Measurements from ENCODE around the gene RAC2. TPM values are rescaled to one million over a fixed set of nuclear protein-coding genes. Genes with fewer than 3 reads are reported as not detected.
"Not testable (repeated sequence)": the region's sequence is repeated elsewhere in the genome, so short reads cannot be mapped to it uniquely, and the experiment has no call there.

RAC2 gene
- total RNA-seq, 1 experiment from 2014 or later: 50.5 TPM

DNA sequence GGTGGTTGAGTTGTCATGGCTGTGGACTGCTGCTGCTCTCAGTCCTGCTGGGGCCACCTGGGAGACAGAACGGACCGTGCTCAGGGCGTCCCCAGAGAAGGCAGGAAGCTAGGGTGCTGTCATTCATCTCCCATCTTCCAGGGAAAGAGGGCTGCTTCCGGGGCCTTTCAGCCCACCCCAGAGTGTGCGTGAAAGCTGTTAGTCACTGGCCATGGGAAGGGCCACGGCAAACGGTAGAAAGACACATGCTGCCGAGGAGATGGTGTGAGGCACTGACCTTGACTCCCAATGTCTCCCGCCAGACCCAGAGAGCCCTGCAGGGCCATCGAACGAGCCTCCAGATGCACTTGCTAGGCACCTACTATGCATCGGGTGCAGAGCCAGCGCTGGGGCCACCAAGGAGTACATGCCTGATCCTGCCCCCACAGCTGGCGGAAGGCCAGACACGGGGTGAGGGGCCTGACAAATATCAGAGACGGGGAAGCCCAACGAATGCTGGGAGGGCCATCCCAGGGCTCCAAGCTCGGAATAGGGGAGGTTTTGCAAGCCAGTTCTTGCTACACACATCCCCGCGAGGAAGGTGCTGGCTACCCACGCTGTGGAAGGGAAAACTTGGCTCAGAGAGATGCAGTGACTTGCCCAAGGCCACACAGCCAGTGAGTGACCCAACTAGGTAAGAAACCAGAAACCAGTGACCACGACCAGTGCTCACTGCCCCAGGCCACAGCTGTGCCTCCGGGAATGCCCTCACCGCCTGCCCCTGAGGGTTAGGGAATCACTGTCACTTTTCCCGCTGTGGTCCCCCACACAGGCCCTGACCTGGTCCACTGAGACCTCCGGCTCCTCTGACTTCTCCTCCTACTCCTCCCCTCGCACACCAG, 10.1 kb downstream of the RAC2 start:
- Histone ChIP-seq H3K36me3 (ENCODE audit: low read depth, low read length) (peaks cover 5% of the 10 kb centered on the region; the same call in 1 of the 2 replicates), H3K27me3 (ENCODE audit: low read length) (no peaks in the 10 kb centered on the region), H4K20me1 (ENCODE audit: low read length) (no peaks in the 10 kb centered on the region), H3K4me2 (ENCODE audit: low read length) (no peak overlapping the region), H3F3A (ENCODE audit: low read length, unreplicated experiment) (no peaks in the 10 kb centered on the region), H3K4me3 (ENCODE audit: low read length) (no peak overlapping the region), H3K9ac (ENCODE audit: low read length) (no peak overlapping the region), H3K27ac (ENCODE audit: low read length) (no peak overlapping the region), H3K79me2 (ENCODE audit: low read length) (no peaks in the 10 kb centered on the region), H3K9me2 (replicated peaks; ENCODE audit: low read length) (no peaks in the 10 kb centered on the region), H3K4me1 (ENCODE audit: insufficient read depth, low read length) (peaks cover 22% of the 10 kb centered on the region), H3K9me3 (ENCODE audit: low read length) (no peaks in the 10 kb centered on the region), H2AFZ (ENCODE audit: low read length) (no peak overlapping the region)
- TF ChIP-seq, protein P1, sequence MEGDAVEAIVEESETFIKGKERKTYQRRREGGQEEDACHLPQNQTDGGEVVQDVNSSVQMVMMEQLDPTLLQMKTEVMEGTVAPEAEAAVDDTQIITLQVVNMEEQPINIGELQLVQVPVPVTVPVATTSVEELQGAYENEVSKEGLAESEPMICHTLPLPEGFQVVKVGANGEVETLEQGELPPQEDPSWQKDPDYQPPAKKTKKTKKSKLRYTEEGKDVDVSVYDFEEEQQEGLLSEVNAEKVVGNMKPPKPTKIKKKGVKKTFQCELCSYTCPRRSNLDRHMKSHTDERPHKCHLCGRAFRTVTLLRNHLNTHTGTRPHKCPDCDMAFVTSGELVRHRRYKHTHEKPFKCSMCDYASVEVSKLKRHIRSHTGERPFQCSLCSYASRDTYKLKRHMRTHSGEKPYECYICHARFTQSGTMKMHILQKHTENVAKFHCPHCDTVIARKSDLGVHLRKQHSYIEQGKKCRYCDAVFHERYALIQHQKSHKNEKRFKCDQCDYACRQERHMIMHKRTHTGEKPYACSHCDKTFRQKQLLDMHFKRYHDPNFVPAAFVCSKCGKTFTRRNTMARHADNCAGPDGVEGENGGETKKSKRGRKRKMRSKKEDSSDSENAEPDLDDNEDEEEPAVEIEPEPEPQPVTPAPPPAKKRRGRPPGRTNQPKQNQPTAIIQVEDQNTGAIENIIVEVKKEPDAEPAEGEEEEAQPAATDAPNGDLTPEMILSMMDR (conservative IDR thresholded peaks at IDR 0.05; ENCODE audit: low read depth, low read length): no peak
- TF ChIP-seq EZH2 (IDR thresholded peaks at IDR 0.05; ENCODE audit: low read length, unreplicated experiment) (no peak), EZH2phosphoT487 (IDR thresholded peaks at IDR 0.05; ENCODE audit: borderline replicate concordance, low read length) (no peak)
- intact Hi-C loops (cut with micrococcal nuclease): no loop called here
- ChIA-PET POLR2A (ENCODE audit: unreplicated experiment) (no interaction called here), CTCF (no interaction called here)
- ATAC-seq (no peak), DNase-seq (no peak)
- no TSS peak for BruUV-seq (replicated peaks)

DNA sequence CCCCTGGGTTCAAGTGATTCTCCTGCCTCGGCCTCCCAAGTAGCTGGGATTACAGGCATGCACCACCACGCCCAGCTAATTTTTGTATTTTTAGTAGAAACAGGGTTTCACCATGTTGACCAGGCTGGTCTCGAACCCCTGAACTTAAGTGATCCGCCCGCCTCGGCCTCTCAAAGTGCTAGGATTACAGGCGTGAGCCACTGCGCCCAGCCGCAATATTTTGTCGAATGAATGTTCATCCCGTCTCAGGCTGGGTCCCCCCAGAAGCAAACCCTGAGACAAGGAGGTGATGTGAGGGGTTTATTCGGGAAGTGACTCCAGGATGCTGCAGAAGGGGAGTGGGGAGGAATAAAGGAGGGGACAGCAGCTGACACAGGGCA, 10.7 kb downstream of the RAC2 start:
- H3K4me2 ChIP-seq (ENCODE audit: low read length); H3K36me3 ChIP-seq (ENCODE audit: low read depth, low read length); DNase-seq; H3K9me2 ChIP-seq (replicated peaks; ENCODE audit: low read length); H4K20me1 ChIP-seq (ENCODE audit: low read length); POLR2A ChIA-PET (ENCODE audit: unreplicated experiment); H3K27ac ChIP-seq (ENCODE audit: low read length); H3K9ac ChIP-seq (ENCODE audit: low read length); H3K4me3 ChIP-seq (ENCODE audit: low read length); H3F3A ChIP-seq (ENCODE audit: low read length, unreplicated experiment); H3K79me2 ChIP-seq (ENCODE audit: low read length); CTCF ChIA-PET; BruUV-seq (replicated peaks); H3K27me3 ChIP-seq (ENCODE audit: low read length); ATAC-seq; intact Hi-C loops (cut with micrococcal nuclease); H2AFZ ChIP-seq (ENCODE audit: low read length); H3K9me3 ChIP-seq (ENCODE audit: low read length): not testable (repeated sequence)
- H3K4me1 ChIP-seq (ENCODE audit: insufficient read depth, low read length): peaks cover 28% of the 10 kb centered on the region

DNA sequence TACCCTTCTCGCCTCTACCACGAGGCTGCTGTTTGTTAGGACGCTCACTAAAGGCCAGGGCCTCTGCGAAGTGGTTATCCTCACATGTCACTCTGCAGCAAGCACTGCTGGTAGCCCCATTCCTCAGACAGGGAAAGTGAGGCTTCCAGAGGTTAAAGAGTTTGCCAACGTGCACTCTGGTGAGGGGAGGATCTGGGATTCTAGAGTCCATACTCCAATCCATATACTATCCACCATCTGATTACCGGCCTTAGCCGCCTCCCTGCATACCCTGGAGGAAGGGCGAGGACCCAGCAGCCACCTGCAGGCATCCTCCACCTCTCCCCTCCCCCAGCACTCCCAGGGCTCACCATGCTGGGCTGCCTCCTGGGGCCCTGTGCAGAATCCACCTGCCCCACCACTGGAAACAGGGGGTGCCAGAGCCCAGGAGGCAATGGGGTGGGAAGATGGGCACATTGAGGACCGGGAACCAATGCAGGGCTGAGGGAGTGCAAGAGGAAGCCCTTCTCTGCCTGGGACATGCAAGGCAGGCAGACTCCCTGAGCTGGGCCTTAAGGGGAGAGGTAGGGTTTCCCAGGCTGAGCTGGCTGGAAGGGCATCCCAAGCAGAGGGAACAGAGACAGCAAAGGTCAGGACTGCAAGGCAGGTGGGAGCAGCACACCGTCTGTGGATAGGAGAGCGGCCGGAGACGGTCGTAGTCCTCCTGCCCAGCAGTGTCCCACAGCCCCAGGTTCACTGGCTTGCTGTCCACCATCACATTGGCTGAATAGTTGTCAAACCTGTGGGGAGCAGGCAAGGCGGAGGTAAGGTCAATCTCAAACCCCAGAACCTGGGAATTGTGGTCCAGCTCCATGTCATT, 11.7 kb downstream of the RAC2 start:
- TF ChIP-seq EZH2 (IDR thresholded peaks at IDR 0.05; ENCODE audit: low read length, unreplicated experiment) (no peak), EZH2phosphoT487 (IDR thresholded peaks at IDR 0.05; ENCODE audit: borderline replicate concordance, low read length) (no peak)
- TF ChIP-seq, protein P1 (conservative IDR thresholded peaks at IDR 0.05; ENCODE audit: low read depth, low read length): no peak
- ATAC-seq: no peak
- ChIA-PET CTCF (no interaction called here), POLR2A (ENCODE audit: unreplicated experiment) (no interaction called here)
- 0 out of 2 replicates have a peak, but pooled peaks cover 5% of the 10 kb centered on the region for H3K36me3 ChIP-seq (ENCODE audit: low read depth, low read length)
- peaks cover 33% of the 10 kb centered on the region for H3K4me1 ChIP-seq (ENCODE audit: insufficient read depth, low read length)
- intact Hi-C loops (cut with micrococcal nuclease): no loop called here
- no peak overlapping the region for H3K9ac ChIP-seq (ENCODE audit: low read length)
- H2AFZ ChIP-seq (ENCODE audit: low read length): no peak overlapping the region
- H3K4me3 ChIP-seq (ENCODE audit: low read length): no peak overlapping the region
- no peaks in the 10 kb centered on the region for H3K79me2 ChIP-seq (ENCODE audit: low read length)
- no peak for DNase-seq
- BruUV-seq (replicated peaks): no TSS peak
- H3K9me3 ChIP-seq (ENCODE audit: low read length): no peaks in the 10 kb centered on the region
- H3K4me2 ChIP-seq (ENCODE audit: low read length): no peak overlapping the region
- H3K9me2 ChIP-seq (replicated peaks; ENCODE audit: low read length): no peaks in the 10 kb centered on the region
- no peaks in the 10 kb centered on the region for H3F3A ChIP-seq (ENCODE audit: low read length, unreplicated experiment)
- H3K27me3 ChIP-seq (ENCODE audit: low read length): no peaks in the 10 kb centered on the region
- H4K20me1 ChIP-seq (ENCODE audit: low read length): no peaks in the 10 kb centered on the region
- no peak overlapping the region for H3K27ac ChIP-seq (ENCODE audit: low read length)
